DND-41 (cell line): ENCODE results near the gene MEAF6.

ENCODE experiments used
- EZH2 ChIP-seq: IDR thresholded peaks from 3 replicates; pipeline ENCODE4 v1.6.1; 2012; ENCODE audit warnings: borderline replicate concordance, low read depth, mild to moderate bottlenecking, moderate library complexity, low read length, inconsistent platforms; ENCODE audit not compliant: severe bottlenecking
- TF ChIP-seq, protein P1 (sequence below): IDR thresholded peaks from 2 replicates; pipeline ENCODE4 v1.5.1; 2012; ENCODE audit warnings: borderline replicate concordance, low read length, moderate library complexity, mild to moderate bottlenecking; ENCODE audit not compliant: poor library complexity, severe bottlenecking; ENCODE audit errors: extremely low read depth

DNA sequence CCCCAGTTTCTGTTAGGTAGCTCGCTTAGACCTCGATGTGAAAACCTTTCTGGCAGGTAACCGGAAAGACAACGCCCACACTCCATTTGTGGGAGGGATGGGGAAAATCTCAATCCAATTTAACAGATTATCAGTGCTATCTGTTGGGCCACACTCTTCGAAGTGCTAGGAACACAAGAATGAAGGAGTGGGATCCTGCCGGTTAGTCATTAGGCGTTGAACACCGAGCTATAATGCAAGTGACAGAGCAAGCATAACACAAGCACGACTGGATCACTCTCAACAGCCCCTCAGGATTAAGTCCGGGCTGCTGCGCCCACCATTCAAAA lies 39.0 kb upstream of the MEAF6 start:
- TF ChIP-seq, protein P1, sequence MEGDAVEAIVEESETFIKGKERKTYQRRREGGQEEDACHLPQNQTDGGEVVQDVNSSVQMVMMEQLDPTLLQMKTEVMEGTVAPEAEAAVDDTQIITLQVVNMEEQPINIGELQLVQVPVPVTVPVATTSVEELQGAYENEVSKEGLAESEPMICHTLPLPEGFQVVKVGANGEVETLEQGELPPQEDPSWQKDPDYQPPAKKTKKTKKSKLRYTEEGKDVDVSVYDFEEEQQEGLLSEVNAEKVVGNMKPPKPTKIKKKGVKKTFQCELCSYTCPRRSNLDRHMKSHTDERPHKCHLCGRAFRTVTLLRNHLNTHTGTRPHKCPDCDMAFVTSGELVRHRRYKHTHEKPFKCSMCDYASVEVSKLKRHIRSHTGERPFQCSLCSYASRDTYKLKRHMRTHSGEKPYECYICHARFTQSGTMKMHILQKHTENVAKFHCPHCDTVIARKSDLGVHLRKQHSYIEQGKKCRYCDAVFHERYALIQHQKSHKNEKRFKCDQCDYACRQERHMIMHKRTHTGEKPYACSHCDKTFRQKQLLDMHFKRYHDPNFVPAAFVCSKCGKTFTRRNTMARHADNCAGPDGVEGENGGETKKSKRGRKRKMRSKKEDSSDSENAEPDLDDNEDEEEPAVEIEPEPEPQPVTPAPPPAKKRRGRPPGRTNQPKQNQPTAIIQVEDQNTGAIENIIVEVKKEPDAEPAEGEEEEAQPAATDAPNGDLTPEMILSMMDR = no peak
- TF ChIP-seq EZH2 = no peak
